WTC11 (cell line): Measurements from ENCODE around the gene EP400. TPM values are rescaled to one million over a fixed set of nuclear protein-coding genes. Genes with fewer than 3 reads are reported as not detected.
A peak's percentile ranks its signal among the peaks of the same experiment; 100 is the strongest.

Experiments
- CBFB ChIP-seq: sonication (generic); formaldehyde crosslinking; IDR thresholded peaks from 2 replicates; pipeline ENCODE4 v1.8.1; 2022; ENCODE audit warnings: mild to moderate bottlenecking, low read depth, missing genetic modification reagents
- FOXK1 ChIP-seq: sonication (generic); formaldehyde crosslinking; IDR thresholded peaks from 2 replicates; pipeline ENCODE4 v1.8.0; 2022; ENCODE audit warnings: mild to moderate bottlenecking, moderate library complexity, missing genetic modification reagents
- GABPB1 ChIP-seq: sonication (generic); formaldehyde crosslinking; IDR thresholded peaks from 2 replicates; pipeline ENCODE4 v1.8.1; 2023; ENCODE audit warnings: mild to moderate bottlenecking, missing genetic modification reagents
- HMGA2 ChIP-seq: fragments of 250-450 bp; sonication (Bioruptor Pico); IDR thresholded peaks from 2 replicates; pipeline ENCODE4 v1.4.0; 2021; ENCODE audit warnings: mild to moderate bottlenecking, moderate library complexity
- JAZF1 ChIP-seq: fragments of 250-450 bp; sonication (Bioruptor Pico); IDR thresholded peaks from 2 replicates; pipeline ENCODE4 v1.9.0; 2021; ENCODE audit warnings: moderate library complexity, mild to moderate bottlenecking, inconsistent platforms
- MYBL2 ChIP-seq: sonication (generic); formaldehyde crosslinking; IDR thresholded peaks from 2 replicates; pipeline ENCODE4 v1.8.1; 2023; ENCODE audit warnings: mild to moderate bottlenecking, moderate library complexity, missing genetic modification reagents
- NFATC4 ChIP-seq: fragments of 250-450 bp; sonication (Bioruptor Pico); IDR thresholded peaks from 2 replicates; pipeline ENCODE4 v1.9.0; 2021; ENCODE audit warnings: mild to moderate bottlenecking
- NR1H2 ChIP-seq: sonication (generic); formaldehyde crosslinking; IDR thresholded peaks from 2 replicates; pipeline ENCODE4 v1.9.0; 2021; ENCODE audit warnings: mild to moderate bottlenecking, moderate library complexity, missing genetic modification reagents
- RORB ChIP-seq: fragments of 250-450 bp; sonication (Bioruptor Pico); IDR thresholded peaks from 2 replicates; pipeline ENCODE4 v1.9.0; 2021; ENCODE audit warnings: mild to moderate bottlenecking
- SMAD3 ChIP-seq: sonication (generic); formaldehyde crosslinking; IDR thresholded peaks from 2 replicates; pipeline ENCODE4 v1.8.0; 2022; ENCODE audit warnings: missing genetic modification reagents, mild to moderate bottlenecking, borderline replicate concordance
- SMAD4 ChIP-seq: sonication (generic); formaldehyde crosslinking; IDR thresholded peaks from 2 replicates; pipeline ENCODE4 v1.8.0; 2022; ENCODE audit warnings: mild to moderate bottlenecking, missing genetic modification reagents
- TEAD4 ChIP-seq: sonication (generic); formaldehyde crosslinking; IDR thresholded peaks from 2 replicates; pipeline ENCODE4 v1.8.0; 2022; ENCODE audit warnings: mild to moderate bottlenecking, missing genetic modification reagents
- ZNF138 ChIP-seq: sonication (generic); formaldehyde crosslinking; conservative IDR thresholded peaks from 2 replicates; pipeline ENCODE4 v1.8.1; 2022; ENCODE audit warnings: mild to moderate bottlenecking, moderate library complexity, missing genetic modification reagents
- ZNF232 ChIP-seq: sonication (generic); formaldehyde crosslinking; IDR thresholded peaks from 2 replicates; pipeline ENCODE4 v1.8.0; 2022; ENCODE audit warnings: mild to moderate bottlenecking, missing genetic modification reagents
- ZNF396 ChIP-seq: fragments of 250-450 bp; sonication (Bioruptor Pico); IDR thresholded peaks from 2 replicates; pipeline ENCODE4 v1.8.0; 2021; ENCODE audit warnings: mild to moderate bottlenecking, moderate library complexity, borderline replicate concordance
- ZNF416 ChIP-seq: fragments of 250-450 bp; sonication (Bioruptor Pico); IDR thresholded peaks from 2 replicates; pipeline ENCODE4 v1.9.0; 2021; ENCODE audit warnings: mild to moderate bottlenecking, inconsistent platforms
- ZNF423 ChIP-seq: fragments of 250-450 bp; sonication (Bioruptor Pico); IDR thresholded peaks from 2 replicates; pipeline ENCODE4 v2.1.2; 2022; ENCODE audit warnings: mild to moderate bottlenecking, moderate library complexity
- ZNF671 ChIP-seq: fragments of 250-450 bp; sonication (Bioruptor Pico); IDR thresholded peaks from 2 replicates; pipeline ENCODE4 v1.8.0; 2021; ENCODE audit warnings: mild to moderate bottlenecking
- total RNA-seq: library from RNA; stranded (reverse); gene quantifications from 3 replicates; pipeline ENCODE4 v1.2.3, GENCODE V29; 2021
- TF ChIP-seq, protein P1 (sequence below): sonication (generic); formaldehyde crosslinking; conservative IDR thresholded peaks from 2 replicates; pipeline ENCODE4 v1.8.1; 2023; ENCODE audit warnings: mild to moderate bottlenecking, low read depth, missing genetic modification reagents, moderate library complexity
- TF ChIP-seq, protein P2 (sequence below): fragments of 250-450 bp; sonication (Bioruptor Pico); IDR thresholded peaks from 2 replicates; pipeline ENCODE4 v2.1.2; 2022; ENCODE audit warnings: mild to moderate bottlenecking, moderate library complexity
- TF ChIP-seq, protein P3 (sequence below): sonication (generic); formaldehyde crosslinking; IDR thresholded peaks from 2 replicates; pipeline ENCODE4 v1.8.0; 2022; ENCODE audit warnings: missing genetic modification reagents
- TF ChIP-seq, protein P4 (sequence below): sonication (generic); formaldehyde crosslinking; IDR thresholded peaks from 2 replicates; pipeline ENCODE4 v1.8.1; 2023; ENCODE audit warnings: mild to moderate bottlenecking, missing genetic modification reagents, moderate library complexity
- TF ChIP-seq, protein P5 (sequence below): sonication (generic); formaldehyde crosslinking; IDR thresholded peaks from 2 replicates; pipeline ENCODE4 v1.8.1; 2022; ENCODE audit warnings: mild to moderate bottlenecking, moderate library complexity, missing genetic modification reagents
- TF ChIP-seq, protein P6 (sequence below): sonication (generic); formaldehyde crosslinking; IDR thresholded peaks from 2 replicates; pipeline ENCODE4 v1.8.0; 2022; ENCODE audit warnings: mild to moderate bottlenecking, missing genetic modification reagents
- TF ChIP-seq, protein P7 (sequence below): sonication (generic); formaldehyde crosslinking; IDR thresholded peaks from 2 replicates; pipeline ENCODE4 v1.8.1; 2023; ENCODE audit warnings: mild to moderate bottlenecking, missing genetic modification reagents, borderline replicate concordance

Gene EP400
- total RNA-seq, 1 experiment from 2014 or later = 75.8 TPM

DNA sequence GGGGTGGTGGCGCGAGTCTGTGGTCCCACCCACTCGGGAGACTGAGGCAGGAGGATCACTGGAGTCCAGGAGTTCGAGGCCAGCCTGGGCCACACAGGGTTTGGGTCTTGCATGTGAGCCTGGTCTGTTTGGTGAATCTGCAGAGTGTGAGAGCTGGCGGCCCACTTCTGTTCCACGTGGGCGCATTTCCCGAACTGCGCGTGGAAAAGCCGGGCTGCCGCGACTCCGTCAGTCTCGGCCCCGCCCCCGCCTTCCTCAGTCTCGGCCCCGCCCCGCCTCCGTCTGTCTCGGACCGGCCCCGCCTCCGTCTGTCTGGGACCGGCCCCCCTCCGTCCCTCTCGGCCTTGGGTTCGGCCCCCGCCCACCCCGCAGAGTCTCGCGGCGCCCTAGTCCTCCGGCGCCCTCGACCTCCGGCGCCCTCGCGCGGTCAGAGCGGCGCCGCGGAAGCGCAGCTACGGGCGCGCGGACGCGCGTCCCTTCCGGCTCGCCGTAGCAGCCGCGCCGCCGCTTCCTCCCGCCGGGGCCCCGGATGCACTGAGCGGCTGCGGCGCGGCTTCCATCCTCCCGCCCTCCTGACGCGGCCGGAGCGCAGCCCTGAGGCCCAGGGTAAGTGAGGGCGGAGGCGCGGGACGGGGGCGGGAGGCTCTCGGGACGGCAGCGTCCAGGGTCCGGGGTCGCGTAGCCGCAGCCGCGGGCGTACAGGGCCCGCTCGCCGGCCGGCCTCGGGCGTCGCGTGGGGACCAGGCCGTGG lies at the start of gene EP400 (continued):
- TF ChIP-seq, protein P1, sequence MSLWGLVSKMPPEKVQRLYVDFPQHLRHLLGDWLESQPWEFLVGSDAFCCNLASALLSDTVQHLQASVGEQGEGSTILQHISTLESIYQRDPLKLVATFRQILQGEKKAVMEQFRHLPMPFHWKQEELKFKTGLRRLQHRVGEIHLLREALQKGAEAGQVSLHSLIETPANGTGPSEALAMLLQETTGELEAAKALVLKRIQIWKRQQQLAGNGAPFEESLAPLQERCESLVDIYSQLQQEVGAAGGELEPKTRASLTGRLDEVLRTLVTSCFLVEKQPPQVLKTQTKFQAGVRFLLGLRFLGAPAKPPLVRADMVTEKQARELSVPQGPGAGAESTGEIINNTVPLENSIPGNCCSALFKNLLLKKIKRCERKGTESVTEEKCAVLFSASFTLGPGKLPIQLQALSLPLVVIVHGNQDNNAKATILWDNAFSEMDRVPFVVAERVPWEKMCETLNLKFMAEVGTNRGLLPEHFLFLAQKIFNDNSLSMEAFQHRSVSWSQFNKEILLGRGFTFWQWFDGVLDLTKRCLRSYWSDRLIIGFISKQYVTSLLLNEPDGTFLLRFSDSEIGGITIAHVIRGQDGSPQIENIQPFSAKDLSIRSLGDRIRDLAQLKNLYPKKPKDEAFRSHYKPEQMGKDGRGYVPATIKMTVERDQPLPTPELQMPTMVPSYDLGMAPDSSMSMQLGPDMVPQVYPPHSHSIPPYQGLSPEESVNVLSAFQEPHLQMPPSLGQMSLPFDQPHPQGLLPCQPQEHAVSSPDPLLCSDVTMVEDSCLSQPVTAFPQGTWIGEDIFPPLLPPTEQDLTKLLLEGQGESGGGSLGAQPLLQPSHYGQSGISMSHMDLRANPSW (CRISPR knock-in tag) = no peak
- TF ChIP-seq CBFB (CRISPR knock-in tag) = no peak
- no peak for TF ChIP-seq ZNF671
- no peak for TF ChIP-seq NR1H2 (CRISPR knock-in tag)
- no peak for TF ChIP-seq JAZF1
- TF ChIP-seq, protein P2, sequence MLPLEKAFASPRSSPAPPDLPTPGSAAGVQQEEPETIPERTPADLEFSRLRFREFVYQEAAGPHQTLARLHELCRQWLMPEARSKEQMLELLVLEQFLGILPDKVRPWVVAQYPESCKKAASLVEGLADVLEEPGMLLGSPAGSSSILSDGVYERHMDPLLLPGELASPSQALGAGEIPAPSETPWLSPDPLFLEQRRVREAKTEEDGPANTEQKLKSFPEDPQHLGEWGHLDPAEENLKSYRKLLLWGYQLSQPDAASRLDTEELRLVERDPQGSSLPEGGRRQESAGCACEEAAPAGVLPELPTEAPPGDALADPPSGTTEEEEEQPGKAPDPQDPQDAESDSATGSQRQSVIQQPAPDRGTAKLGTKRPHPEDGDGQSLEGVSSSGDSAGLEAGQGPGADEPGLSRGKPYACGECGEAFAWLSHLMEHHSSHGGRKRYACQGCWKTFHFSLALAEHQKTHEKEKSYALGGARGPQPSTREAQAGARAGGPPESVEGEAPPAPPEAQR (CRISPR knock-in tag) = no peak
- TF ChIP-seq FOXK1 (CRISPR knock-in tag) = peak; percentile 53; the same call in 1 of the 2 replicates
- TF ChIP-seq ZNF232 = peak; percentile 52; the same call in 1 of the 2 replicates
- no peak for TF ChIP-seq ZNF416 (CRISPR knock-in tag)
- TF ChIP-seq ZNF138 (CRISPR knock-in tag) = no peak
- TF ChIP-seq GABPB1 = no peak; the same call in 1 of the 2 replicates
- TF ChIP-seq, protein P3, sequence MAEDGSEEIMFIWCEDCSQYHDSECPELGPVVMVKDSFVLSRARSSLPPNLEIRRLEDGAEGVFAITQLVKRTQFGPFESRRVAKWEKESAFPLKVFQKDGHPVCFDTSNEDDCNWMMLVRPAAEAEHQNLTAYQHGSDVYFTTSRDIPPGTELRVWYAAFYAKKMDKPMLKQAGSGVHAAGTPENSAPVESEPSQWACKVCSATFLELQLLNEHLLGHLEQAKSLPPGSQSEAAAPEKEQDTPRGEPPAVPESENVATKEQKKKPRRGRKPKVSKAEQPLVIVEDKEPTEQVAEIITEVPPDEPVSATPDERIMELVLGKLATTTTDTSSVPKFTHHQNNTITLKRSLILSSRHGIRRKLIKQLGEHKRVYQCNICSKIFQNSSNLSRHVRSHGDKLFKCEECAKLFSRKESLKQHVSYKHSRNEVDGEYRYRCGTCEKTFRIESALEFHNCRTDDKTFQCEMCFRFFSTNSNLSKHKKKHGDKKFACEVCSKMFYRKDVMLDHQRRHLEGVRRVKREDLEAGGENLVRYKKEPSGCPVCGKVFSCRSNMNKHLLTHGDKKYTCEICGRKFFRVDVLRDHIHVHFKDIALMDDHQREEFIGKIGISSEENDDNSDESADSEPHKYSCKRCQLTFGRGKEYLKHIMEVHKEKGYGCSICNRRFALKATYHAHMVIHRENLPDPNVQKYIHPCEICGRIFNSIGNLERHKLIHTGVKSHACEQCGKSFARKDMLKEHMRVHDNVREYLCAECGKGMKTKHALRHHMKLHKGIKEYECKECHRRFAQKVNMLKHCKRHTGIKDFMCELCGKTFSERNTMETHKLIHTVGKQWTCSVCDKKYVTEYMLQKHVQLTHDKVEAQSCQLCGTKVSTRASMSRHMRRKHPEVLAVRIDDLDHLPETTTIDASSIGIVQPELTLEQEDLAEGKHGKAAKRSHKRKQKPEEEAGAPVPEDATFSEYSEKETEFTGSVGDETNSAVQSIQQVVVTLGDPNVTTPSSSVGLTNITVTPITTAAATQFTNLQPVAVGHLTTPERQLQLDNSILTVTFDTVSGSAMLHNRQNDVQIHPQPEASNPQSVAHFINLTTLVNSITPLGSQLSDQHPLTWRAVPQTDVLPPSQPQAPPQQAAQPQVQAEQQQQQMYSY (CRISPR knock-in tag) = 0 out of 2 replicates have a peak, but pooled peaks have one; percentile 15
- TF ChIP-seq, protein P4, sequence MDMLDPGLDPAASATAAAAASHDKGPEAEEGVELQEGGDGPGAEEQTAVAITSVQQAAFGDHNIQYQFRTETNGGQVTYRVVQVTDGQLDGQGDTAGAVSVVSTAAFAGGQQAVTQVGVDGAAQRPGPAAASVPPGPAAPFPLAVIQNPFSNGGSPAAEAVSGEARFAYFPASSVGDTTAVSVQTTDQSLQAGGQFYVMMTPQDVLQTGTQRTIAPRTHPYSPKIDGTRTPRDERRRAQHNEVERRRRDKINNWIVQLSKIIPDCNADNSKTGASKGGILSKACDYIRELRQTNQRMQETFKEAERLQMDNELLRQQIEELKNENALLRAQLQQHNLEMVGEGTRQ = 0 out of 2 replicates have a peak, but pooled peaks have one; percentile 13
- no peak for TF ChIP-seq RORB (CRISPR knock-in tag)
- TF ChIP-seq SMAD4 (CRISPR knock-in tag) = no peak
- TF ChIP-seq, protein P5, sequence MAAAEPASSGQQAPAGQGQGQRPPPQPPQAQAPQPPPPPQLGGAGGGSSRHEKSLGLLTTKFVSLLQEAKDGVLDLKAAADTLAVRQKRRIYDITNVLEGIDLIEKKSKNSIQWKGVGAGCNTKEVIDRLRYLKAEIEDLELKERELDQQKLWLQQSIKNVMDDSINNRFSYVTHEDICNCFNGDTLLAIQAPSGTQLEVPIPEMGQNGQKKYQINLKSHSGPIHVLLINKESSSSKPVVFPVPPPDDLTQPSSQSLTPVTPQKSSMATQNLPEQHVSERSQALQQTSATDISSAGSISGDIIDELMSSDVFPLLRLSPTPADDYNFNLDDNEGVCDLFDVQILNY (CRISPR knock-in tag) = peak; percentile 83
- TF ChIP-seq ZNF396 (CRISPR knock-in tag) = no peak
- TF ChIP-seq HMGA2 (CRISPR knock-in tag) = no peak
- no peak for TF ChIP-seq TEAD4 (CRISPR knock-in tag)
- TF ChIP-seq NFATC4 (CRISPR knock-in tag) = no peak
- TF ChIP-seq MYBL2 = peak; percentile 52; the same call in 1 of the 2 replicates
- TF ChIP-seq ZNF423 = no peak
- TF ChIP-seq SMAD3 (CRISPR knock-in tag) = no peak
- TF ChIP-seq, protein P6, sequence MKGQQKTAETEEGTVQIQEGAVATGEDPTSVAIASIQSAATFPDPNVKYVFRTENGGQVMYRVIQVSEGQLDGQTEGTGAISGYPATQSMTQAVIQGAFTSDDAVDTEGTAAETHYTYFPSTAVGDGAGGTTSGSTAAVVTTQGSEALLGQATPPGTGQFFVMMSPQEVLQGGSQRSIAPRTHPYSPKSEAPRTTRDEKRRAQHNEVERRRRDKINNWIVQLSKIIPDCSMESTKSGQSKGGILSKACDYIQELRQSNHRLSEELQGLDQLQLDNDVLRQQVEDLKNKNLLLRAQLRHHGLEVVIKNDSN (CRISPR knock-in tag) = no peak
- TF ChIP-seq, protein P7, sequence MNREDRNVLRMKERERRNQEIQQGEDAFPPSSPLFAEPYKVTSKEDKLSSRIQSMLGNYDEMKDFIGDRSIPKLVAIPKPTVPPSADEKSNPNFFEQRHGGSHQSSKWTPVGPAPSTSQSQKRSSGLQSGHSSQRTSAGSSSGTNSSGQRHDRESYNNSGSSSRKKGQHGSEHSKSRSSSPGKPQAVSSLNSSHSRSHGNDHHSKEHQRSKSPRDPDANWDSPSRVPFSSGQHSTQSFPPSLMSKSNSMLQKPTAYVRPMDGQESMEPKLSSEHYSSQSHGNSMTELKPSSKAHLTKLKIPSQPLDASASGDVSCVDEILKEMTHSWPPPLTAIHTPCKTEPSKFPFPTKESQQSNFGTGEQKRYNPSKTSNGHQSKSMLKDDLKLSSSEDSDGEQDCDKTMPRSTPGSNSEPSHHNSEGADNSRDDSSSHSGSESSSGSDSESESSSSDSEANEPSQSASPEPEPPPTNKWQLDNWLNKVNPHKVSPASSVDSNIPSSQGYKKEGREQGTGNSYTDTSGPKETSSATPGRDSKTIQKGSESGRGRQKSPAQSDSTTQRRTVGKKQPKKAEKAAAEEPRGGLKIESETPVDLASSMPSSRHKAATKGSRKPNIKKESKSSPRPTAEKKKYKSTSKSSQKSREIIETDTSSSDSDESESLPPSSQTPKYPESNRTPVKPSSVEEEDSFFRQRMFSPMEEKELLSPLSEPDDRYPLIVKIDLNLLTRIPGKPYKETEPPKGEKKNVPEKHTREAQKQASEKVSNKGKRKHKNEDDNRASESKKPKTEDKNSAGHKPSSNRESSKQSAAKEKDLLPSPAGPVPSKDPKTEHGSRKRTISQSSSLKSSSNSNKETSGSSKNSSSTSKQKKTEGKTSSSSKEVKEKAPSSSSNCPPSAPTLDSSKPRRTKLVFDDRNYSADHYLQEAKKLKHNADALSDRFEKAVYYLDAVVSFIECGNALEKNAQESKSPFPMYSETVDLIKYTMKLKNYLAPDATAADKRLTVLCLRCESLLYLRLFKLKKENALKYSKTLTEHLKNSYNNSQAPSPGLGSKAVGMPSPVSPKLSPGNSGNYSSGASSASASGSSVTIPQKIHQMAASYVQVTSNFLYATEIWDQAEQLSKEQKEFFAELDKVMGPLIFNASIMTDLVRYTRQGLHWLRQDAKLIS (CRISPR knock-in tag) = no peak
